ENCODE results near the gene ITGB1BP1. TPM values are rescaled to one million over a fixed set of nuclear protein-coding genes. Genes with fewer than 3 reads are reported as not detected.

ITGB1BP1 gene
- total and polyA plus RNA-seq, 4 donors, result 52.7 to 148 (median 94.4) TPM

GRCh38 chr2:9356261-9356660, 67.1 kb downstream of the ITGB1BP1 start:
- no peak overlapping the region for H3K27ac ChIP-seq (ENCODE audit: low read depth, low read length)
- H3K36me3 ChIP-seq (ENCODE audit: control insufficient read depth, insufficient read depth, low read length), result peaks cover 34% of the 10 kb centered on the region
- H3K4me3 ChIP-seq (ENCODE audit: low read depth, low read length), result no peak overlapping the region
- no peaks in the 10 kb centered on the region for H3K9me3 ChIP-seq (ENCODE audit: control insufficient read depth, insufficient read depth, low read length)
- WGBS (ENCODE audit: insufficient coverage), result 44% methylated on average over 6 of the region's 11 CpGs
- DNase-seq (ENCODE audit: low read depth in 4 of 6, low spot score in 6 of 6), result peak in 1 of 6 donors; percentile 69
- H3K27me3 ChIP-seq (ENCODE audit: control insufficient read depth, insufficient read depth, low read length), result no peaks in the 10 kb centered on the region
- H3K4me1 ChIP-seq (ENCODE audit: control insufficient read depth, insufficient read depth, low read length), result peaks cover 6% of the 10 kb centered on the region

- H3K27me3 ChIP-seq (ENCODE audit: control insufficient read depth, insufficient read depth, low read length), result no peaks in the 10 kb centered on the region
- H3K4me1 ChIP-seq (ENCODE audit: control insufficient read depth, insufficient read depth, low read length), result peaks cover 6% of the 10 kb centered on the region
- no peak overlapping the region for H3K27ac ChIP-seq (ENCODE audit: low read depth, low read length)
- H3K9me3 ChIP-seq (ENCODE audit: control insufficient read depth, insufficient read depth, low read length), result no peaks in the 10 kb centered on the region
- peaks cover 34% of the 10 kb centered on the region for H3K36me3 ChIP-seq (ENCODE audit: control insufficient read depth, insufficient read depth, low read length)
- H3K4me3 ChIP-seq (ENCODE audit: low read depth, low read length), result no peak overlapping the region
- WGBS (ENCODE audit: insufficient coverage), result 13% methylated on average over 3 of the region's 4 CpGs
- no peak for DNase-seq (ENCODE audit: low read depth in 4 of 6, low spot score in 6 of 6)
Measured at GRCh38 chr2:9355716-9356115, 67.6 kb downstream of the ITGB1BP1 start.

- no CpG with 5 or more reads among the region's 3 CpGs for WGBS (ENCODE audit: insufficient coverage)
- Histone ChIP-seq H3K36me3 (ENCODE audit: control insufficient read depth, insufficient read depth, low read length) (peaks cover 35% of the 10 kb centered on the region), H3K27me3 (ENCODE audit: control insufficient read depth, insufficient read depth, low read length) (no peaks in the 10 kb centered on the region), H3K4me1 (ENCODE audit: control insufficient read depth, insufficient read depth, low read length) (peaks cover 6% of the 10 kb centered on the region), H3K27ac (ENCODE audit: low read depth, low read length) (no peak overlapping the region), H3K9me3 (ENCODE audit: control insufficient read depth, insufficient read depth, low read length) (no peaks in the 10 kb centered on the region), H3K4me3 (ENCODE audit: low read depth, low read length) (no peak overlapping the region)
- peak in 1 of 6 donors; percentile 32 for DNase-seq (ENCODE audit: low read depth in 4 of 6, low spot score in 6 of 6)
Measured at GRCh38 chr2:9355270-9355669, 68.1 kb downstream of the ITGB1BP1 start.

- peaks cover 34% of the 10 kb centered on the region for H3K36me3 ChIP-seq (ENCODE audit: control insufficient read depth, insufficient read depth, low read length)
- WGBS (ENCODE audit: insufficient coverage), result 100% methylated on average over 3 of the region's 12 CpGs
Measured at GRCh38 chr2:9354318-9354717, 69.0 kb downstream of the ITGB1BP1 start.

More at GRCh38 chr2:9354318-9354717, 69.0 kb downstream of the ITGB1BP1 start:
- Histone ChIP-seq H3K9me3 (ENCODE audit: control insufficient read depth, insufficient read depth, low read length) (no peaks in the 10 kb centered on the region), H3K27ac (ENCODE audit: low read depth, low read length) (no peak overlapping the region), H3K4me3 (ENCODE audit: low read depth, low read length) (no peak overlapping the region), H3K27me3 (ENCODE audit: control insufficient read depth, insufficient read depth, low read length) (no peaks in the 10 kb centered on the region), H3K4me1 (ENCODE audit: control insufficient read depth, insufficient read depth, low read length) (peaks cover 6% of the 10 kb centered on the region)
- DNase-seq (ENCODE audit: low read depth in 4 of 6, low spot score in 6 of 6), result no peak

Other genes with a start within 250 kb of the ITGB1BP1 start
- gene ASAP2, start 216.7 kb downstream of the ITGB1BP1 start, total RNA-seq, result 10 to 100 TPM; 30.5 to 48.6 TPM
- 10 to 100 TPM; 30.4 to 34.4 TPM for gene ASAP2, start 216.7 kb downstream of the ITGB1BP1 start, polyA plus RNA-seq (ENCODE audit: insufficient read length in 2 of 2)
- 10 to 100 TPM; 34.9 to 39.2 TPM for gene CPSF3, start 126 bp upstream of the ITGB1BP1 start, total RNA-seq
- 10 to 100 TPM; 35.0 to 35.2 TPM for gene CPSF3, start 126 bp upstream of the ITGB1BP1 start, polyA plus RNA-seq (ENCODE audit: insufficient read length in 2 of 2)
- 10 to 100 TPM; 44.9 to 76.0 TPM for gene IAH1, start 51.0 kb upstream of the ITGB1BP1 start, total RNA-seq
- gene IAH1, start 51.0 kb upstream of the ITGB1BP1 start, polyA plus RNA-seq (ENCODE audit: insufficient read length in 2 of 2), result 10 to 100 TPM; 63.9 to 72.8 TPM
- 10 to 100 TPM; 28.7 to 44.0 TPM for gene ADAM17, start 132.3 kb upstream of the ITGB1BP1 start, total RNA-seq
- 10 to 100 TPM; 39.2 to 39.6 TPM for gene ADAM17, start 132.3 kb upstream of the ITGB1BP1 start, polyA plus RNA-seq (ENCODE audit: insufficient read length in 2 of 2)
- gene YWHAQ, start 207.5 kb upstream of the ITGB1BP1 start, total RNA-seq, result 100 to 1,000 TPM; 232 to 535 TPM
- gene YWHAQ, start 207.5 kb upstream of the ITGB1BP1 start, polyA plus RNA-seq (ENCODE audit: insufficient read length in 2 of 2), result 100 to 1,000 TPM; 639 to 799 TPM

Data from spinal cord (tissue), 10 donors.